ENCODE data around the gene UPF1. TPM values are rescaled to one million over a fixed set of nuclear protein-coding genes. Genes with fewer than 3 reads are reported as not detected.

The UPF1 gene
- total RNA-seq, 1 experiment from 2014 or later = 96.6 TPM

- Mint-ChIP-seq H3K27me3 (ENCODE audit: insufficient read depth, unreplicated experiment) (no peaks in the 10 kb centered on the region), H3K9me3 (ENCODE audit: unreplicated experiment) (no peaks in the 10 kb centered on the region), H3K27ac (ENCODE audit: unreplicated experiment) (no peak overlapping the region), H3K4me1 (ENCODE audit: low read depth, unreplicated experiment) (no peaks in the 10 kb centered on the region), H3K4me3 (ENCODE audit: unreplicated experiment) (no peak overlapping the region), H3K36me3 (ENCODE audit: insufficient read depth, unreplicated experiment) (peaks cover 69% of the 10 kb centered on the region)
- Histone ChIP-seq H3K36me3 (ENCODE audit: control insufficient read depth, insufficient read depth, low read length) (peaks cover 2% of the 10 kb centered on the region), H3K4me3 (ENCODE audit: low read depth, low read length) (no peak overlapping the region), H3K27me3 (replicated peaks; ENCODE audit: control insufficient read depth, insufficient read depth, low read length) (no peaks in the 10 kb centered on the region), H3K9me3 (no peaks in the 10 kb centered on the region), H3K4me1 (no peaks in the 10 kb centered on the region)
- no peak for TF ChIP-seq CTCF (IDR thresholded peaks at IDR 0.05; ENCODE audit: insufficient read depth in 1 of 2, low read depth in 1 of 2, low read length in 1 of 2, severe bottlenecking in 1 of 2, unreplicated experiment in 1 of 2)
- no TSS peak for BruUV-seq (replicated peaks)
- CTCF ChIA-PET = no interaction called here
- intact Hi-C loops (cut with micrococcal nuclease; ENCODE audit: unreplicated experiment) = no loop called here
- no peak for DNase-seq
- POLR2A ChIA-PET = no interaction called here
Observed at GRCh38 chr19:18850471-18851375, 19.0 kb downstream of the UPF1 start.

GRCh38 chr19:18851673-18852325, 20.0 kb downstream of the UPF1 start:
- no peak for DNase-seq
- no peaks in the 10 kb centered on the region for H3K4me1 Mint-ChIP-seq (ENCODE audit: low read depth, unreplicated experiment)
- ChIA-PET CTCF (no interaction called here), POLR2A (no interaction called here)
- H3K9me3 ChIP-seq = no peaks in the 10 kb centered on the region
- H3K27me3 ChIP-seq (replicated peaks; ENCODE audit: control insufficient read depth, insufficient read depth, low read length) = no peaks in the 10 kb centered on the region
- no peak overlapping the region for H3K4me3 ChIP-seq (ENCODE audit: low read depth, low read length)
- no peaks in the 10 kb centered on the region for H3K4me1 ChIP-seq
- no peaks in the 10 kb centered on the region for H3K27me3 Mint-ChIP-seq (ENCODE audit: insufficient read depth, unreplicated experiment)
- peaks cover 3% of the 10 kb centered on the region for H3K36me3 ChIP-seq (ENCODE audit: control insufficient read depth, insufficient read depth, low read length)
- TF ChIP-seq CTCF (IDR thresholded peaks at IDR 0.05; ENCODE audit: insufficient read depth in 1 of 2, low read depth in 1 of 2, low read length in 1 of 2, severe bottlenecking in 1 of 2, unreplicated experiment in 1 of 2) = no peak
- peaks cover 79% of the 10 kb centered on the region for H3K36me3 Mint-ChIP-seq (ENCODE audit: insufficient read depth, unreplicated experiment)
- intact Hi-C loops (cut with micrococcal nuclease; ENCODE audit: unreplicated experiment) = no loop called here
- no TSS peak for BruUV-seq (replicated peaks)
- H3K9me3 Mint-ChIP-seq (ENCODE audit: unreplicated experiment) = no peaks in the 10 kb centered on the region
- H3K27ac Mint-ChIP-seq (ENCODE audit: unreplicated experiment) = no peak overlapping the region
- no peak overlapping the region for H3K4me3 Mint-ChIP-seq (ENCODE audit: unreplicated experiment)

GRCh38 chr19:18852648-18853047, 20.9 kb downstream of the UPF1 start:
- no peaks in the 10 kb centered on the region for H3K27me3 Mint-ChIP-seq (ENCODE audit: insufficient read depth, unreplicated experiment)
- DNase-seq = no peak
- H3K9me3 Mint-ChIP-seq (ENCODE audit: unreplicated experiment) = no peaks in the 10 kb centered on the region
- no peak for TF ChIP-seq CTCF (IDR thresholded peaks at IDR 0.05; ENCODE audit: insufficient read depth in 1 of 2, low read depth in 1 of 2, low read length in 1 of 2, severe bottlenecking in 1 of 2, unreplicated experiment in 1 of 2)
- ChIA-PET CTCF (no interaction called here), POLR2A (no interaction called here)
- H3K4me3 ChIP-seq (ENCODE audit: low read depth, low read length) = no peak overlapping the region
- no peaks in the 10 kb centered on the region for H3K4me1 ChIP-seq
- H3K9me3 ChIP-seq = no peaks in the 10 kb centered on the region
- H3K36me3 ChIP-seq (ENCODE audit: control insufficient read depth, insufficient read depth, low read length) = peaks cover 3% of the 10 kb centered on the region
- no peaks in the 10 kb centered on the region for H3K4me1 Mint-ChIP-seq (ENCODE audit: low read depth, unreplicated experiment)
- H3K27ac Mint-ChIP-seq (ENCODE audit: unreplicated experiment) = no peak overlapping the region
- H3K36me3 Mint-ChIP-seq (ENCODE audit: insufficient read depth, unreplicated experiment) = peaks cover 73% of the 10 kb centered on the region
- no peaks in the 10 kb centered on the region for H3K27me3 ChIP-seq (replicated peaks; ENCODE audit: control insufficient read depth, insufficient read depth, low read length)
- intact Hi-C loops (cut with micrococcal nuclease; ENCODE audit: unreplicated experiment) = no loop called here
- BruUV-seq (replicated peaks) = no TSS peak
- no peak overlapping the region for H3K4me3 Mint-ChIP-seq (ENCODE audit: unreplicated experiment)

All from Caco-2 (cell line).